ENCODE data around the gene AMIGO3.

AMIGO3 gene

GRCh38 chr3:49668414-49668797, 51.1 kb downstream of the AMIGO3 start:
- no peaks in the 10 kb centered on the region for H3K36me3 ChIP-seq (ENCODE audit: control insufficient read depth, insufficient read depth, low read length)
- no peak overlapping the region for H3K27ac ChIP-seq (ENCODE audit: low read length)
- H3K27me3 ChIP-seq (ENCODE audit: control insufficient read depth, insufficient read depth, low read length): no peaks in the 10 kb centered on the region
- no peak overlapping the region for H3K4me3 ChIP-seq (ENCODE audit: low read length)
- H3K4me1 ChIP-seq (ENCODE audit: control insufficient read depth, insufficient read depth, low read length): peaks cover 1% of the 10 kb centered on the region; the same call in 1 of the 2 replicates
- no peak for DNase-seq (ENCODE audit: low read depth, low spot score)
- no peaks in the 10 kb centered on the region for H3K9me3 ChIP-seq (ENCODE audit: control insufficient read depth, insufficient read depth, low read length)
- no CpG with 5 or more reads among the region's 5 CpGs for WGBS (ENCODE audit: insufficient coverage, insufficient read length)

DNA sequence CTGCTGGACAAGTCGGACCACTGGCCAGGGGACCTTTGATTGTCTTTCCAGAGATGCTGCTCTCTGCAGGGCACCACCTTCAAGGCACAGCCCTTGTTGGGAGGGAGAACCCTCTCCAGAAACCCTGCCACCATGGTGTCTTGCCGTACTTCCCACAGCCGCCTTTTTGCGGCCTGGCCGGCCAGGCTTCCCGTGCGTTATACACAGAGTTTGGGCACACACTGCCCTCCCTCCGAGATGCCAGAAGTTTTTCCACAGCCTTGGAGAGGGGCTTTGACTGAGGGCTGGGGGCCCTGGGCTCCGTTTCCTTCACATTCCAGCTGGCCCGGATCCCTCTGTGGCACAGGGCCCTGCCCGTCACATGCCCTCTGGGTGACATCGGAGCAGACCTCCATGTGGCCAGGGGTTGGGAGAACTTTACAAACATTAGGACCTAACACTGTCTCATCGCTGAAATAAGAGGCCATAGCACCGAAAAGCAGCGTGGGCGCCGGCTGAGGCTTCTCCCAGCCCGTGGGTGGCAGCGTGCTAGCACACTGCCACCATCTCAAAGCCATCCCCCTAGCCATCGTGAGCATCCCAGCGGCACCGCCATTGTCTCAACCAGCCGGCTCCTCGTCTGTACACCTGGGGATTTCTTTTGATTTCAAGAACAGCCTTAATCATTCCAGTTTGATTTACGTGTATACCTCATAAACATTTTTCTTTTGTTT, 51.6 kb downstream of the AMIGO3 start:
- H3K4me1 ChIP-seq (ENCODE audit: control insufficient read depth, insufficient read depth, low read length): peaks cover 1% of the 10 kb centered on the region; the same call in 1 of the 2 replicates
- no peak overlapping the region for H3K27ac ChIP-seq (ENCODE audit: low read length)

More for the DNA sequence above, 51.6 kb downstream of the AMIGO3 start:
- Histone ChIP-seq H3K36me3 (ENCODE audit: control insufficient read depth, insufficient read depth, low read length) (no peaks in the 10 kb centered on the region), H3K4me3 (ENCODE audit: low read length) (no peak overlapping the region), H3K9me3 (ENCODE audit: control insufficient read depth, insufficient read depth, low read length) (no peaks in the 10 kb centered on the region), H3K27me3 (ENCODE audit: control insufficient read depth, insufficient read depth, low read length) (no peaks in the 10 kb centered on the region)
- no peak for DNase-seq (ENCODE audit: low read depth, low spot score)
- no CpG with 5 or more reads among the region's 25 CpGs for WGBS (ENCODE audit: insufficient coverage, insufficient read length)
